IMR-90 (cell line): Measurements from ENCODE around the gene MGA. TPM values are rescaled to one million over a fixed set of nuclear protein-coding genes. Genes with fewer than 3 reads are reported as not detected.

Experiments used
- ATAC-seq: fragments of 200-7000 bp; cut with Tn5 transposase; 2 replicates; pipeline ENCODE4 v1.9.1; 2020; ENCODE audit warnings: low read depth, mild to moderate bottlenecking, moderate library complexity
- BruUV-seq: library from RNA; stranded (reverse); fragments of 400-500 nt; replicated peaks from 2 replicates; lab custom pipeline; 2021; lab: Mats Ljungman, UMichigan
- CTCF ChIA-PET: fragments of 300-600 bp; formaldehyde crosslinking; extraction: SDS; loops from one replicate; lab custom pipeline; 2021; ENCODE audit warnings: antibody characterized with exemption; lab: Yijun Ruan, JAX
- POLR2A ChIA-PET: fragments of 300-600 bp; sonication (Branson Sonifier 250); formaldehyde crosslinking; loops from one replicate; lab custom pipeline; 2022; ENCODE audit warnings: antibody characterized with exemption; ENCODE audit not compliant: unreplicated experiment; lab: Charles Lee
- DNase-seq: peaks from one replicate; pipeline ENCODE4 v3.0.0; 2013
- H2AFZ ChIP-seq: replicated peaks from 2 replicates; pipeline ENCODE3; 2013; ENCODE audit warnings: low read length, mild to moderate bottlenecking; ENCODE audit not compliant: poor library complexity
- H2AK5ac ChIP-seq: 2 replicates; pipeline ENCODE4 v1.6.1; 2013; ENCODE audit warnings: low read depth, low read length, inconsistent platforms
- H2AK9ac ChIP-seq: replicated peaks from 2 replicates; pipeline ENCODE3; 2013; ENCODE audit warnings: mild to moderate bottlenecking, low read depth, low read length, moderate library complexity; ENCODE audit not compliant: poor library complexity
- H2BK120ac ChIP-seq: 2 replicates; pipeline ENCODE4 v1.6.1; 2013; ENCODE audit warnings: low read depth, low read length, inconsistent platforms
- H2BK15ac ChIP-seq: 3 replicates; pipeline ENCODE4 v1.6.1; 2013; ENCODE audit warnings: low read depth, low read length, inconsistent platforms
- H2BK20ac ChIP-seq: 2 replicates; pipeline ENCODE4 v1.6.1; 2013; ENCODE audit warnings: low read depth, mild to moderate bottlenecking, inconsistent platforms, low read length, moderate library complexity
- H2BK5ac ChIP-seq: 2 replicates; pipeline ENCODE4 v1.6.1; 2013; ENCODE audit warnings: mild to moderate bottlenecking, low read depth, low read length, inconsistent platforms; ENCODE audit not compliant: poor library complexity, severe bottlenecking
- H3K14ac ChIP-seq: replicated peaks from 2 replicates; pipeline ENCODE4 v1.6.1; 2013; ENCODE audit warnings: low read depth, low read length, inconsistent platforms
- H3K18ac ChIP-seq: 2 replicates; pipeline ENCODE4 v1.6.1; 2013; ENCODE audit warnings: low read depth, low read length, control low read depth
- H3K23ac ChIP-seq: 2 replicates; pipeline ENCODE4 v1.6.1; 2013; ENCODE audit warnings: low read depth, low read length, inconsistent platforms
- H3K27ac ChIP-seq: 2 replicates; pipeline ENCODE4 v1.5.1; 2013; ENCODE audit warnings: mild to moderate bottlenecking, control low read depth, low read length; ENCODE audit not compliant: insufficient read depth
- H3K27me3 ChIP-seq: 2 replicates; pipeline ENCODE4 v1.6.1; 2013; ENCODE audit warnings: low read length; ENCODE audit not compliant: control insufficient read depth, insufficient read depth
- H3K36me3 ChIP-seq: 2 replicates; pipeline ENCODE4 v1.6.1; 2013; ENCODE audit warnings: low read length, mixed read lengths; ENCODE audit not compliant: control insufficient read depth, insufficient read depth
- H3K4ac ChIP-seq: 2 replicates; pipeline ENCODE4 v1.6.1; 2013; ENCODE audit warnings: low read depth, low read length, inconsistent platforms
- H3K4me1 ChIP-seq: 2 replicates; pipeline ENCODE4 v1.6.1; 2013; ENCODE audit warnings: low read length, mixed read lengths; ENCODE audit not compliant: control insufficient read depth, insufficient read depth
- H3K4me2 ChIP-seq: 2 replicates; pipeline ENCODE4 v1.6.1; 2013; ENCODE audit warnings: low read depth, mild to moderate bottlenecking, control low read depth, low read length, moderate library complexity
- H3K4me3 ChIP-seq: 2 replicates; pipeline ENCODE4 v1.5.1; 2013; ENCODE audit warnings: low read depth, mild to moderate bottlenecking, control low read depth, low read length, moderate library complexity; ENCODE audit not compliant: insufficient read depth
- H3K56ac ChIP-seq: 2 replicates; pipeline ENCODE4 v1.6.1; 2013; ENCODE audit warnings: low read length, inconsistent platforms; ENCODE audit not compliant: insufficient read depth; ENCODE audit errors: extremely low read depth
- H3K79me1 ChIP-seq, 2 experiments: 2 replicates each; pipeline ENCODE4 v1.6.1; 2013; ENCODE audit warnings: low read length in 2 of 2, inconsistent platforms in 1 of 2, low read depth in 1 of 2
- H3K9ac ChIP-seq: 2 replicates; pipeline ENCODE4 v1.6.1; 2013; ENCODE audit warnings: low read depth, low read length, control low read depth
- H3K9me1 ChIP-seq: 2 replicates; pipeline ENCODE4 v1.6.1; 2013; ENCODE audit warnings: low read length, inconsistent platforms; ENCODE audit not compliant: insufficient read depth
- H3K9me3 ChIP-seq: 2 replicates; pipeline ENCODE4 v1.6.1; 2013; ENCODE audit warnings: low read length; ENCODE audit not compliant: control insufficient read depth, insufficient read depth
- H4K20me1 ChIP-seq: 2 replicates; pipeline ENCODE4 v1.6.1; 2013; ENCODE audit warnings: low read length, inconsistent platforms; ENCODE audit not compliant: insufficient read depth
- H4K5ac ChIP-seq: 2 replicates; pipeline ENCODE4 v1.6.1; 2013; ENCODE audit warnings: mild to moderate bottlenecking, low read depth, low read length, control low read depth
- H4K8ac ChIP-seq, 2 experiments: 2 replicates each; pipeline ENCODE4 v1.6.1; 2013; ENCODE audit warnings: low read depth in 2 of 2, low read length in 2 of 2, control low read depth in 1 of 2, inconsistent platforms in 1 of 2
- H4K91ac ChIP-seq: 2 replicates; pipeline ENCODE4 v1.6.1; 2013; ENCODE audit warnings: low read depth, low read length, inconsistent platforms; ENCODE audit not compliant: insufficient read depth
- CEBPB ChIP-seq: IDR thresholded peaks from 2 replicates; pipeline ENCODE4 v1.6.1; 2012; ENCODE audit warnings: low read depth, low read length, improper control_type of control experiment
- CHD1 ChIP-seq: IDR thresholded peaks from 2 replicates; pipeline ENCODE4 v1.6.1; 2012; ENCODE audit warnings: low read depth, low read length, improper control_type of control experiment
- WGBS, 2 experiments: methylation state at CpG; one replicate each; pipeline versions ENCODE4 v1.1.5 to v1.1.7; 2013; ENCODE audit warnings: missing lambda C conversion rate in 2 of 2; ENCODE audit not compliant: insufficient read length in 1 of 2; ENCODE audit errors: extremely low coverage in 2 of 2; 5-methylcytosine and 5-hydroxymethylcytosine counted together
- dilution Hi-C: fragments of 300-500 bp; cut with HindIII; formaldehyde crosslinking; loops from one replicate; pipeline ENCODE4 v1.14.3; 2018; ENCODE audit warnings: low sequenced_read_pairs; ENCODE audit not compliant: unreplicated experiment
- in situ Hi-C: fragments of 300-500 bp; cut with MboI; formaldehyde crosslinking; loops from 3 replicates; pipeline ENCODE4 v1.14.3; 2019; ENCODE audit warnings: low sequenced_read_pairs, inconsistent platforms, mixed read lengths
- intact Hi-C: fragments of 100-400 bp; cut with micrococcal nuclease; formaldehyde crosslinking; loops from 2 replicates; pipeline ENCODE4 v1.10.0; 2022
- polyA plus RNA-seq, 3 experiments: library from polyadenylated mRNA; depleted of rRNA; stranded (reverse); fragments of >200 nt; gene quantifications; 2 replicates each; pipeline ENCODE4 v1.2.3, GENCODE V29; 2012; ENCODE audit warnings: low replicate concordance in 1 of 3
- total RNA-seq: library from RNA; depleted of rRNA; stranded (reverse); fragments of >200 nt; gene quantifications from 2 replicates; pipeline ENCODE4 v1.2.3, GENCODE V29; 2012

Gene MGA
- total and polyA plus RNA-seq, 2 of the 4 experiments (the other 2 are of a cell fraction) = 3.2 to 38.0 TPM

GRCh38 chr15:41689834-41690233 is 29.6 kb downstream of the MGA start:
- ChIA-PET POLR2A (no interaction called here), CTCF (no interaction called here)
- H3K23ac ChIP-seq = no peak overlapping the region
- H3K56ac ChIP-seq = no peak overlapping the region
- dilution Hi-C loops (no loop called here), in situ Hi-C loops (no loop called here), intact Hi-C loops (no loop called here)
- no peak overlapping the region for H2AFZ ChIP-seq
- peaks cover 37% of the 10 kb centered on the region for H4K20me1 ChIP-seq
- H3K9me3 ChIP-seq = no peaks in the 10 kb centered on the region
- H3K4me2 ChIP-seq = no peak overlapping the region
- H3K4ac ChIP-seq = no peak overlapping the region
- no peaks in the 10 kb centered on the region for H3K27me3 ChIP-seq
- H2BK120ac ChIP-seq = no peak overlapping the region
- H3K36me3 ChIP-seq = no peaks in the 10 kb centered on the region
- H3K4me3 ChIP-seq = no peak overlapping the region
- H3K4me1 ChIP-seq = peaks cover 5% of the 10 kb centered on the region
- no peak overlapping the region for H3K9ac ChIP-seq
- H3K9me1 ChIP-seq = peaks cover 6% of the 10 kb centered on the region
- H3K27ac ChIP-seq = no peak overlapping the region
- no peak overlapping the region for H4K8ac ChIP-seq
- H3K18ac ChIP-seq = no peak overlapping the region
- no peak overlapping the region for H4K91ac ChIP-seq
- H2AK5ac ChIP-seq = no peak overlapping the region
- WGBS, 2 experiments = no CpG with 5 or more reads among the region's 1 CpG
- H3K79me1 ChIP-seq = peaks cover 18 to 60% of the 10 kb centered on the region in 2 experiments
- H2BK5ac ChIP-seq = no peak overlapping the region
- DNase-seq (no peak), ATAC-seq (no peak)
- no peak overlapping the region for H2BK15ac ChIP-seq
- no peak overlapping the region for H4K5ac ChIP-seq
- no peak overlapping the region for H3K14ac ChIP-seq
- no TSS peak for BruUV-seq
- no peak overlapping the region for H2BK20ac ChIP-seq
- no peak overlapping the region for H2AK9ac ChIP-seq
- TF ChIP-seq CHD1 = no peak
- TF ChIP-seq CEBPB = peak; percentile 96
